SK-N-SH (cell line): ENCODE data around the gene DENND6A. TPM values are rescaled to one million over a fixed set of nuclear protein-coding genes. Genes with fewer than 3 reads are reported as not detected.

ENCODE experiments used
- CTCF ChIA-PET: fragments of 300-600, 350-600 bp; formaldehyde crosslinking; extraction: SDS; loops from one replicate; lab custom pipeline; 2021; lab: Yijun Ruan, JAX
- POLR2A ChIA-PET: fragments of 350-600 bp; sonication (Branson Sonifier 250); formaldehyde crosslinking; extraction: SDS; loops from one replicate; lab custom pipeline; 2020; ENCODE audit warnings: antibody characterized with exemption, inconsistent platforms; lab: Yijun Ruan, JAX
- DNase-seq: peaks from one replicate; pipeline ENCODE4 v3.0.0; 2012
- H2AFZ ChIP-seq: fragments of 200-600 bp; sonication (generic); 2 replicates; pipeline ENCODE4 v1.8.1; 2016; ENCODE audit warnings: antibody characterized with exemption, mild to moderate bottlenecking, low read depth
- H3F3A ChIP-seq: fragments of 200-600 bp; sonication (generic); replicated peaks from 2 replicates; pipeline ENCODE3; 2016; ENCODE audit warnings: antibody characterized with exemption, mild to moderate bottlenecking; ENCODE audit not compliant: insufficient read depth
- H3K27ac ChIP-seq, 2 experiments: fragments of 200-500 bp in 1 of 2; fragments of 200-600 bp in 1 of 2; sonication (Bioruptor generic) in 1 of 2; sonication (generic), shearing (Covaris generic) in 1 of 2; 2 replicates each; pipeline versions ENCODE4 v1.5.1 to v1.6.1; 2014 to 2016; ENCODE audit warnings: low read depth in 2 of 2, inconsistent platforms in 1 of 2, low read length in 1 of 2, mild to moderate bottlenecking in 1 of 2, mixed read lengths in 1 of 2
- H3K27me3 ChIP-seq: fragments of 200-600 bp; sonication (generic), shearing (Covaris generic); 2 replicates; pipeline ENCODE4 v1.6.1; 2016; ENCODE audit warnings: mixed run types; ENCODE audit not compliant: insufficient read depth
- H3K36me3 ChIP-seq, 2 experiments: fragments of 200-500 bp in 1 of 2; fragments of 200-600 bp in 1 of 2; sonication (Bioruptor generic) in 1 of 2; sonication (generic) in 1 of 2; replicated peaks in 1 of 2; 2 replicates each; pipeline versions ENCODE3 to v1.5.1; 2014 to 2016; ENCODE audit warnings: low read length in 1 of 2, mild to moderate bottlenecking in 1 of 2; ENCODE audit not compliant: insufficient read depth in 2 of 2, control insufficient read depth in 1 of 2
- H3K4me1 ChIP-seq, 2 experiments: fragments of 200-500 bp in 1 of 2; fragments of 200-600 bp in 1 of 2; sonication (Bioruptor generic) in 1 of 2; sonication (generic), shearing (Covaris generic) in 1 of 2; 2 replicates each; pipeline versions ENCODE4 v1.5.1 to v1.6.1; 2014 to 2016; ENCODE audit warnings: low read depth in 1 of 2, low read length in 1 of 2, mixed run types in 1 of 2; ENCODE audit not compliant: insufficient read depth in 2 of 2, control insufficient read depth in 1 of 2
- H3K4me2 ChIP-seq: fragments of 200-600 bp; sonication (generic), shearing (Covaris generic); 2 replicates; pipeline ENCODE4 v1.6.1; 2017; ENCODE audit warnings: mixed run types
- H3K4me3 ChIP-seq, 2 experiments: fragments of 200-500 bp in 1 of 2; fragments of 200-600 bp in 1 of 2; sonication (Bioruptor generic) in 1 of 2; sonication (generic), shearing (Covaris generic) in 1 of 2; 2 replicates each; pipeline versions ENCODE4 v1.5.1 to v1.8.1; 2014 to 2016; ENCODE audit warnings: low read depth in 2 of 2, inconsistent platforms in 1 of 2, low read length in 1 of 2, mild to moderate bottlenecking in 1 of 2, mixed read lengths in 1 of 2, moderate library complexity in 1 of 2
- H3K79me2 ChIP-seq: fragments of 200-600 bp; sonication (generic); 2 replicates; pipeline ENCODE4 v1.8.1; 2017; ENCODE audit warnings: mild to moderate bottlenecking; ENCODE audit not compliant: insufficient read depth
- H3K9ac ChIP-seq: fragments of 200-600 bp; sonication (generic); 2 replicates; pipeline ENCODE4 v1.6.1; 2017; ENCODE audit warnings: mixed run types
- H3K9me2 ChIP-seq: fragments of 200-600 bp; sonication (generic); 2 replicates; pipeline ENCODE4 v1.6.1; 2017; ENCODE audit warnings: mixed run types
- H3K9me3 ChIP-seq: fragments of 200-600 bp; sonication (generic); 2 replicates; pipeline ENCODE4 v1.6.1; 2017; ENCODE audit warnings: mixed run types, mild to moderate bottlenecking, moderate library complexity
- H4K20me1 ChIP-seq: fragments of 200-600 bp; sonication (generic); 2 replicates; pipeline ENCODE4 v1.6.1; 2017; ENCODE audit warnings: mild to moderate bottlenecking, mixed run types; ENCODE audit not compliant: insufficient read depth
- ELF1 ChIP-seq: IDR thresholded peaks from 2 replicates; pipeline ENCODE4 v1.4.0; 2012
- EZH2phosphoT487 ChIP-seq: fragments of 200-600 bp; sonication (generic); IDR thresholded peaks from 2 replicates; pipeline ENCODE4 v1.6.1; 2017; ENCODE audit warnings: low read depth, mixed run types, mild to moderate bottlenecking, antibody characterized with exemption, moderate library complexity, borderline replicate concordance
- FOXJ3 ChIP-seq: sonication (generic); formaldehyde crosslinking; IDR thresholded peaks from 2 replicates; pipeline ENCODE4 v1.5.1; 2020; ENCODE audit warnings: mild to moderate bottlenecking, missing genetic modification reagents
- FOXM1 ChIP-seq: IDR thresholded peaks from 2 replicates; pipeline ENCODE4 v1.4.0; 2012; ENCODE audit warnings: low read depth, mild to moderate bottlenecking
- GABPA ChIP-seq: IDR thresholded peaks from 2 replicates; pipeline ENCODE4 v1.4.0; 2012; ENCODE audit warnings: low read depth, mild to moderate bottlenecking
- GATA2 ChIP-seq: sonication (generic); formaldehyde crosslinking; IDR thresholded peaks from 2 replicates; pipeline ENCODE4 v1.5.0; 2020; ENCODE audit warnings: mild to moderate bottlenecking, missing genetic modification reagents
- IRF3 ChIP-seq: fragments of 150-350 bp; IDR thresholded peaks from 2 replicates; pipeline ENCODE4 v1.6.1; 2016; ENCODE audit warnings: mild to moderate bottlenecking, low read depth, low read length
- JUND ChIP-seq: IDR thresholded peaks from 2 replicates; pipeline ENCODE4 v1.4.0; 2012
- MEF2A ChIP-seq: IDR thresholded peaks from 2 replicates; pipeline ENCODE4 v1.4.0; 2012; ENCODE audit warnings: low read depth, borderline replicate concordance
- MXI1 ChIP-seq: IDR thresholded peaks from 2 replicates; pipeline ENCODE4 v1.6.1; 2012; ENCODE audit warnings: mild to moderate bottlenecking, low read depth, low read length, improper control_type of control experiment
- NFIC ChIP-seq: IDR thresholded peaks from 2 replicates; pipeline ENCODE4 v1.4.0; 2012; ENCODE audit warnings: borderline replicate concordance
- PBX3 ChIP-seq: IDR thresholded peaks from 2 replicates; pipeline ENCODE4; 2012
- RCOR1 ChIP-seq: fragments of 150-350 bp; IDR thresholded peaks from 2 replicates; pipeline ENCODE4 v1.6.1; 2017; ENCODE audit warnings: antibody characterized with exemption, low read length
- RFX5 ChIP-seq: IDR thresholded peaks from 2 replicates; pipeline ENCODE4 v1.6.1; 2012; ENCODE audit warnings: mild to moderate bottlenecking, improper control_type of control experiment, low read length
- RXRA ChIP-seq: IDR thresholded peaks from 2 replicates; pipeline ENCODE4 v1.4.0; 2012; ENCODE audit warnings: low read depth, mild to moderate bottlenecking, borderline replicate concordance
- SIN3A ChIP-seq: IDR thresholded peaks from 2 replicates; pipeline ENCODE4 v1.6.1; 2012; ENCODE audit warnings: low read depth, mild to moderate bottlenecking, low read length, moderate library complexity, borderline replicate concordance
- TAF1 ChIP-seq: IDR thresholded peaks from 2 replicates; pipeline ENCODE4 v1.6.1; 2012; ENCODE audit warnings: low read depth, mild to moderate bottlenecking, low read length, moderate library complexity, borderline replicate concordance
- TCF12 ChIP-seq: IDR thresholded peaks from 2 replicates; pipeline ENCODE4 v1.4.0; 2012
- ZBTB33 ChIP-seq: IDR thresholded peaks from 2 replicates; pipeline ENCODE4 v1.4.0; 2012; ENCODE audit warnings: low read depth, borderline replicate concordance
- WGBS: methylation state at CpG from one replicate; pipeline ENCODE4 v1.1.6; 2017; ENCODE audit warnings: low lambda C conversion rate; 5-methylcytosine and 5-hydroxymethylcytosine counted together
- polyA plus RNA-seq, 3 experiments: library from polyadenylated mRNA; depleted of rRNA; stranded (reverse); fragments of >200 nt; gene quantifications; 2 replicates each; pipeline ENCODE4 v1.2.3, GENCODE V29; 2012
- TF ChIP-seq, protein P1 (sequence below): fragments of 150-350 bp; IDR thresholded peaks from 2 replicates; pipeline ENCODE4 v1.6.1; 2017; ENCODE audit warnings: antibody characterized with exemption, low read length, low read depth, borderline replicate concordance
- TF ChIP-seq, protein P2 (sequence below): fragments of 200-600 bp; sonication (generic); IDR thresholded peaks from 2 replicates; pipeline ENCODE4 v1.6.1; 2017; ENCODE audit warnings: antibody characterized with exemption, mild to moderate bottlenecking, moderate library complexity

Gene DENND6A
- polyA plus RNA-seq, 1 of the 3 experiments (the other 2 are of a cell fraction) = 5.8 TPM

GRCh38 chr3:57673156-57673555, 19.7 kb downstream of the DENND6A start:
- H2AFZ ChIP-seq = no peak overlapping the region
- no peaks in the 10 kb centered on the region for H3K9me2 ChIP-seq
- ChIA-PET POLR2A (no interaction called here), CTCF (no interaction called here)
- H3K9ac ChIP-seq = no peak overlapping the region
- WGBS = 93% methylated on average over 4 of the region's 4 CpGs
- no peak for TF ChIP-seq NFIC
- TF ChIP-seq TCF12 = no peak
- no peak for TF ChIP-seq GATA2
- no peak for TF ChIP-seq ZBTB33
- no peak for TF ChIP-seq ELF1
- TF ChIP-seq RFX5 = no peak
- TF ChIP-seq PBX3 = no peak
- TF ChIP-seq IRF3 = no peak
- no peak for TF ChIP-seq MXI1
- TF ChIP-seq, protein P1, sequence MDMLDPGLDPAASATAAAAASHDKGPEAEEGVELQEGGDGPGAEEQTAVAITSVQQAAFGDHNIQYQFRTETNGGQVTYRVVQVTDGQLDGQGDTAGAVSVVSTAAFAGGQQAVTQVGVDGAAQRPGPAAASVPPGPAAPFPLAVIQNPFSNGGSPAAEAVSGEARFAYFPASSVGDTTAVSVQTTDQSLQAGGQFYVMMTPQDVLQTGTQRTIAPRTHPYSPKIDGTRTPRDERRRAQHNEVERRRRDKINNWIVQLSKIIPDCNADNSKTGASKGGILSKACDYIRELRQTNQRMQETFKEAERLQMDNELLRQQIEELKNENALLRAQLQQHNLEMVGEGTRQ = no peak
- TF ChIP-seq JUND = no peak
- no peak for TF ChIP-seq FOXM1
- TF ChIP-seq RXRA = no peak
- no peak for TF ChIP-seq EZH2phosphoT487
- H3K4me1 ChIP-seq = no peaks in the 10 kb centered on the region
- no peak overlapping the region for H3K4me3 ChIP-seq
- peaks cover 68% of the 10 kb centered on the region for H3K79me2 ChIP-seq
- H3K27ac ChIP-seq = no peak overlapping the region
- H3F3A ChIP-seq = no peaks in the 10 kb centered on the region
- no peaks in the 10 kb centered on the region for H3K27me3 ChIP-seq
- H3K9me3 ChIP-seq = no peaks in the 10 kb centered on the region
- DNase-seq = no peak
- peaks cover 5% of the 10 kb centered on the region for H4K20me1 ChIP-seq
- H3K4me2 ChIP-seq = no peak overlapping the region
- peaks cover 0 to 31% of the 10 kb centered on the region in 2 experiments for H3K36me3 ChIP-seq

DNA sequence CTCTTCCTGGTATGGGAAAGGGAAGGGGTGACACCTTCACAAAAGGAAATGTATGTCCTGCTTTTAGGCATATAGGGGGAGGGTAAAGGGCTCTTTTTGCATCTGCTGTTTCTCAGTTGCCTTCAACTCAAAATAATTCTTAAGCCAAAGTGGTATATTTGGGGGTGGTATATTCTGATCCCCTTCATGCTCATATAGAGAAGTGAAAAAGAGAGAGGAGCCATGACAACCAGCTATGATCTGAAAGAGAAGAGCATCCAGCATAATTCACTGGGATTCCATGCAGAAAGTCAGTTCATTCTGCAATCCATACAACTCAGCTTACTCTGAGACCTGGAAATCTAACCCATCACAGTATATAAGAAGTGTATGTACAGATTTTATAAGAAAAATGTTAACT, 22.3 kb downstream of the DENND6A start:
- 0 out of 4 replicates have a peak, but pooled peaks cover 0 to 3% of the 10 kb centered on the region in 2 experiments for H3K4me1 ChIP-seq
- no peaks in the 10 kb centered on the region for H3K9me3 ChIP-seq
- no peak for DNase-seq
- H3K4me3 ChIP-seq = no peak overlapping the region
- no peaks in the 10 kb centered on the region for H3K9me2 ChIP-seq
- peaks cover 60% of the 10 kb centered on the region for H3K79me2 ChIP-seq
- POLR2A ChIA-PET = no interaction called here
- H3F3A ChIP-seq = peaks cover 14% of the 10 kb centered on the region
- H3K4me2 ChIP-seq = no peak overlapping the region
- CTCF ChIA-PET = interaction anchor here (0.9 to 1.5 kb wide), 3 partner anchors 8 to 19 kb away, joined by 3 to 5 read pairs (median 3); no protein-coding TSS in a partner anchor
- H2AFZ ChIP-seq = no peak overlapping the region
- no peak overlapping the region for H3K9ac ChIP-seq
- H4K20me1 ChIP-seq = peaks cover 5% of the 10 kb centered on the region
- no peak overlapping the region for H3K27ac ChIP-seq
- H3K27me3 ChIP-seq = no peaks in the 10 kb centered on the region
- peaks cover 5 to 42% of the 10 kb centered on the region in 2 experiments for H3K36me3 ChIP-seq
- no peak for TF ChIP-seq JUND
- TF ChIP-seq GABPA = no peak
- no peak for TF ChIP-seq RXRA
- TF ChIP-seq SIN3A = no peak
- no peak for TF ChIP-seq IRF3
- no peak for TF ChIP-seq TAF1
- TF ChIP-seq EZH2phosphoT487 = no peak
- TF ChIP-seq, protein P2, sequence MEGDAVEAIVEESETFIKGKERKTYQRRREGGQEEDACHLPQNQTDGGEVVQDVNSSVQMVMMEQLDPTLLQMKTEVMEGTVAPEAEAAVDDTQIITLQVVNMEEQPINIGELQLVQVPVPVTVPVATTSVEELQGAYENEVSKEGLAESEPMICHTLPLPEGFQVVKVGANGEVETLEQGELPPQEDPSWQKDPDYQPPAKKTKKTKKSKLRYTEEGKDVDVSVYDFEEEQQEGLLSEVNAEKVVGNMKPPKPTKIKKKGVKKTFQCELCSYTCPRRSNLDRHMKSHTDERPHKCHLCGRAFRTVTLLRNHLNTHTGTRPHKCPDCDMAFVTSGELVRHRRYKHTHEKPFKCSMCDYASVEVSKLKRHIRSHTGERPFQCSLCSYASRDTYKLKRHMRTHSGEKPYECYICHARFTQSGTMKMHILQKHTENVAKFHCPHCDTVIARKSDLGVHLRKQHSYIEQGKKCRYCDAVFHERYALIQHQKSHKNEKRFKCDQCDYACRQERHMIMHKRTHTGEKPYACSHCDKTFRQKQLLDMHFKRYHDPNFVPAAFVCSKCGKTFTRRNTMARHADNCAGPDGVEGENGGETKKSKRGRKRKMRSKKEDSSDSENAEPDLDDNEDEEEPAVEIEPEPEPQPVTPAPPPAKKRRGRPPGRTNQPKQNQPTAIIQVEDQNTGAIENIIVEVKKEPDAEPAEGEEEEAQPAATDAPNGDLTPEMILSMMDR = no peak
- no peak for TF ChIP-seq GATA2
- TF ChIP-seq FOXJ3 (CRISPR knock-in tag) = no peak
- no peak for TF ChIP-seq RCOR1
- no peak for TF ChIP-seq FOXM1
- TF ChIP-seq MEF2A = no peak
